Activated T-cell treated with anti-CD3 and anti-CD28 coated beads, Interleukin-2, amount 50 U/mL, for 72 hours (primary cell): ENCODE results near the gene VARS1. TPM values are rescaled to one million over a fixed set of nuclear protein-coding genes. Genes with fewer than 3 reads are reported as not detected.
"Not testable (repeated sequence)": the region's sequence is repeated elsewhere in the genome, so short reads cannot be mapped to it uniquely, and the experiment has no call there.

Source experiments
- ATAC-seq, 2 donors: fragments of 150-1000 bp; cut with Tn5 transposase; replicated peaks in 1 of 2; 2 replicates each; pipeline ENCODE4 v1.10.0; 2021; ENCODE audit warnings: moderate library complexity in 2 of 2, mild to moderate bottlenecking in 1 of 2
- DNase-seq, 2 donors: peaks; one replicate each; pipeline ENCODE4 v3.0.0; 2021 to 2022; ENCODE audit warnings: mixed read lengths in 1 of 2
- H3K27ac Mint-ChIP-seq: one replicate; pipeline ENCODE4 v1.8.0; 2022; ENCODE audit warnings: mild to moderate bottlenecking, moderate library complexity, mixed read lengths
- H3K27me3 Mint-ChIP-seq: one replicate; pipeline ENCODE4 v1.8.0; 2022; ENCODE audit warnings: low read depth, mixed read lengths
- H3K36me3 Mint-ChIP-seq, 2 donors: one replicate each; pipeline ENCODE4 v1.8.0; 2022; ENCODE audit warnings: mixed read lengths in 2 of 2, mild to moderate bottlenecking in 1 of 2; ENCODE audit not compliant: insufficient read depth in 2 of 2
- H3K4me1 Mint-ChIP-seq: one replicate; pipeline ENCODE4 v1.8.0; 2022; ENCODE audit warnings: low read depth, mixed read lengths
- H3K4me3 Mint-ChIP-seq, 2 donors: one replicate each; pipeline ENCODE4 v1.8.0; 2022; ENCODE audit warnings: mild to moderate bottlenecking in 2 of 2, mixed read lengths in 2 of 2, moderate library complexity in 2 of 2
- H3K9me3 Mint-ChIP-seq, 2 donors: one replicate each; pipeline ENCODE4 v1.8.0; 2022; ENCODE audit warnings: mixed read lengths in 2 of 2
- total RNA-seq, 2 donors: library from RNA; stranded (reverse); gene quantifications; one replicate each; pipeline ENCODE4 v1.2.3, GENCODE V29; 2022

Gene VARS1
- total RNA-seq, result 100 to 1,000 TPM in 1 of 2 donors, 10 to 100 TPM in 1; 91.3 to 101 TPM

DNA sequence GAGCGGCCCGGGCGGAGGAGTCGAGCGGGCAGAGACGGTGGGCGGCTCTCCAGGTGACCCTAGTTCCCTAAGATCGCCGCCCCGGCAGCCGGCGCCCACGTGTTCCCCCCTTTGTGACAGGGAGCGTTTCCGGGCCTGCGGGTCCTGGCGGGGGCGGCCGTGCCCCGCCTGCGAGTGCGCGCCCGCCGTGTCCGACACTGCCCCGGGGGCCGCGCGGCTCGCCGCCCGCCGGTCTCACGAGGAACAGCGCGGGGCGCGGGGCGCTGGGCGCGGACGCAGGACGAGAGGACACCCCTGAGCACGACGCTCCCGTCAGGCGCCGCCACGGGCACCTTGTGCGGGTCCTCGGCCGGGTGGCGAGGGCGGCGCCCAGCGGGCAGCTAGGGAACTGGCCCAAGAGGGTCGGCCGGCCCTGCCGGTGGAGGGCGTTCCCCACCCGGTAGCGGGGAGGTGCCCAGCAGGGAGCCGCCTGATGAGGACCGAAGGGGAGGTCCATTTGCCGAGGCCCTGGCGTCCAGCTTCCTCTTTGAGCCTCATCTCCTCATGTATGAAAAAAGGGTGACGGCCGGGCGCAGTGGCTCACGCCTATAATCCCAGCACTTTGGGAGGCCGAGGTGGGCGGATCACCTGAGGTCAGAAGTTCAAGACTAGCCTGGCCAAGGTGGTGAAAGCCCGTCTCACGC is at the start of gene VARS1:
Gene VARS1, minus strand, starts transcription at position 137 of the 683 bp plus-strand sequence. CDS start 535 bp downstream, outside the sequence.
- peak; percentile 94 to 95 for ATAC-seq
- DNase-seq, result peak; percentile 93 to 94
- Mint-ChIP-seq H3K36me3 (peaks cover 6 to 10% of the 10 kb centered on the region in 2 donors), H3K9me3 (no peaks in the 10 kb centered on the region), H3K4me1 (peaks cover 54% of the 10 kb centered on the region), H3K27me3 (no peaks in the 10 kb centered on the region), H3K27ac (peak within 1 kb of the TSS; percentile 96), H3K4me3 (peak within 1 kb of the TSS; percentile 93 to 98)

DNA sequence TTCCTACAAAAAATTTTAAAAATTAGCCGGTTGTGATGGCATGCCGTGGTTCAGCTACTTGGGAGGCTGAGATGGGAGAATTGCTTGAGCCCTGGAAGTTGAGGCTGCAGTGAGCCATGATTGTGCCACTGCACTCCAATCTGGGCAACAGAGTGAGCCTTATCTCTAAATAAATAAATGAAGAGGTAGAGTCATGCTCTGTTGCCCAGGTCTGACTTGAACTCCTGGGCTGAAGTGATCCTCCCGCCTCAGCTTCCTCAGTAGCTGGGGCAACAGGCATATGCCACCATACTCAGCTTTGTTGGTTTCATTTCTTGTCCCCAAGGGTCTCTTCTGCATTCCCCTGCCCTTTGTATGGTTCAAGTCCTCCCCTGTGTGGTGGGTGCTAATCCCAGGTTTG is 49.0 kb upstream of the VARS1 start:
- no peaks in the 10 kb centered on the region for H3K27me3 Mint-ChIP-seq
- ATAC-seq (no peak), DNase-seq (no peak)
- H3K27ac Mint-ChIP-seq, result no peak overlapping the region
- H3K36me3 Mint-ChIP-seq, result peaks cover 0 to 15% of the 10 kb centered on the region in 2 donors
- H3K4me1 Mint-ChIP-seq, result peaks cover 9% of the 10 kb centered on the region
- H3K9me3 Mint-ChIP-seq, result no peaks in the 10 kb centered on the region
- H3K4me3 Mint-ChIP-seq, result no peak overlapping the region

DNA sequence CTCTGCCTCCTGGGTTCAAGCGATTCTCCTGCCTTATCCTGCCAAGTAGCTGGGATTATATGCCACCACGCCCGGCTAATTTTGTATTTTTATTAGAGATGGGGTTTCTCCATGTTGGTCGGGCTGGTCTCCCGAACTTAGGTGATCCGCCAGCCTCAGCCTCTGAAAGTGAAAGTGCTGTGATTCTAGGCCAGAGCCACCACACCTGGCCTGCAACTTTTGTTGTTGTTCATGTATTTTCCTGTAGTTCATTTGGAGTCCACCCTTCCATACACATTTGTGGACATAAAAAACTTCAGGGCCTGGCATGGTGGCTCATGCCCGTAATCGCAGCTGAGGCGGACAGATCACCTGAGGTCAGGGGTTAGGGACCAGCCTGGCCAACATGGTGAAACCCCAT is 46.5 kb upstream of the VARS1 start:
- peaks cover 6 to 25% of the 10 kb centered on the region in 2 donors for H3K36me3 Mint-ChIP-seq
- H3K4me3 Mint-ChIP-seq, result no peak overlapping the region
- no peak overlapping the region for H3K27ac Mint-ChIP-seq

DNA sequence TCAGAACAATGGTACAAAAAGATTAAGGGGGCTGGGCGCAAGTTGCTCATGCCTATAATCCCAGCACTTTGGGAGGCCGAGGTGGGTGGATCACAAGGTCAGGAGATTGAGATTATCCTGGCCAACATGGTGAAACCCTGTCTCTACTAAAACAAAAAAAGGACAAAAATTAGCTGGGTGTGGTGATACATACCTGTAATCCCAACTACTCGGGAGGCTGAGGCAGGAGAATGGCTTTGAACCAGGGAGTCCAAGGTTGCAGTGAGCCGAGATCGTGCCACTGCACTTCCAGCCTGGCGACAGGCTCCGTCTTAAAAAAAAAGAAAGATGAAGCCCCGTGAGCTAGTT is 44.2 kb upstream of the VARS1 start:
- H3K9me3 Mint-ChIP-seq, H3K27me3 Mint-ChIP-seq, H3K4me3 Mint-ChIP-seq, ATAC-seq, DNase-seq: not testable (repeated sequence)
- H3K27ac Mint-ChIP-seq, result peak overlapping the region; percentile 88
- H3K36me3 Mint-ChIP-seq, result peaks cover 21 to 44% of the 10 kb centered on the region in 2 donors
- peaks cover 38% of the 10 kb centered on the region for H3K4me1 Mint-ChIP-seq

More for the DNA sequence above, 46.5 kb upstream of the VARS1 start:
- H3K9me3 Mint-ChIP-seq, result no peaks in the 10 kb centered on the region
- peaks cover 33% of the 10 kb centered on the region for H3K4me1 Mint-ChIP-seq
- DNase-seq, result no peak
- ATAC-seq, result no peak
- no peaks in the 10 kb centered on the region for H3K27me3 Mint-ChIP-seq

DNA sequence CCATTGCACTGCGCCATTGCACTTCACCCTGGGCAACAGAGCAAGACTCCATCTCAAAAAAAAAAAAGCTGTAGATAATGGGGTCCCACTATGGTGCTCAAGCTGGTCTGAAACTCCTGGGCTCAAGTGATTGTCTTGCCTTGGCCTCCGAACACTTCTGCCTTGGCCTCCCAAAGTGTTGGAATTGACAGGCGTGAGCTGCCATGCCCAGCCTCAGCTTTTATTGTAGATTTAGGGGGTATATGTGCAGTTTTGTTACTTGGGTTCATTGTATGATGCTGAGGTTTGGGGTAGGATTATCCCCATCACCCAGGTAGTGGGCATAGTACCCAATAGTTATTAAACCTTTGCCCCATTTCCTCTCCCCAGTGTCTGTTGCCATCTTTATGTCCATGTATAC is 43.4 kb upstream of the VARS1 start:
- peaks cover 43% of the 10 kb centered on the region for H3K4me1 Mint-ChIP-seq
- peak overlapping the region; percentile 37 to 86 for H3K4me3 Mint-ChIP-seq
- peak overlapping the region; percentile 88 for H3K27ac Mint-ChIP-seq
- H3K27me3 Mint-ChIP-seq, result no peaks in the 10 kb centered on the region
- no peak for ATAC-seq
- peaks cover 23 to 46% of the 10 kb centered on the region in 2 donors for H3K36me3 Mint-ChIP-seq
- no peaks in the 10 kb centered on the region for H3K9me3 Mint-ChIP-seq
- no peak for DNase-seq

DNA sequence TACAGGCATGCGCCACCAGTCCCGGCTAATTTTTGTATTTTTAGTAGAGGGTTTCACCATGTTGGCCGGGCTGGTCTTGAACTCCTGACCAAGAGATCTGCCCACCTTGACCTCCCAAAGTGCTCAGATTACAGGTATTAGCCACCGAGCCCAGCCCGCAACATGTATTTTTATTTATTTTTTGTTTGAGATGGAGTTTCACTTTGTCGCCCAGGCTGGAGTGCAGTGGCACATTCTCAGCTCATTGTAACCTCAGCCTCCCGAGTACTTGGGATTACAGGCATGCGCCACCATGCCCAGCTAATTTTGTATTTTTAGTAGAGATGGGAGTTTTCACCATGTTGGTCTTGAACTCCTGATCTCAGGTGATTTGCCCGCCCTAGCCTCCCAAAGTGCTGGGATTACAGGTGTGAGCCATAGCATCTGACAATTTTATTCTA is 42.6 kb upstream of the VARS1 start:
- Mint-ChIP-seq H3K4me1 (peaks cover 48% of the 10 kb centered on the region), H3K36me3 (peaks cover 23 to 46% of the 10 kb centered on the region in 2 donors), H3K4me3 (peak overlapping the region; percentile 86 to 97)
- not testable (repeated sequence) for DNase-seq, H3K9me3 Mint-ChIP-seq, H3K27ac Mint-ChIP-seq, ATAC-seq, H3K27me3 Mint-ChIP-seq

DNA sequence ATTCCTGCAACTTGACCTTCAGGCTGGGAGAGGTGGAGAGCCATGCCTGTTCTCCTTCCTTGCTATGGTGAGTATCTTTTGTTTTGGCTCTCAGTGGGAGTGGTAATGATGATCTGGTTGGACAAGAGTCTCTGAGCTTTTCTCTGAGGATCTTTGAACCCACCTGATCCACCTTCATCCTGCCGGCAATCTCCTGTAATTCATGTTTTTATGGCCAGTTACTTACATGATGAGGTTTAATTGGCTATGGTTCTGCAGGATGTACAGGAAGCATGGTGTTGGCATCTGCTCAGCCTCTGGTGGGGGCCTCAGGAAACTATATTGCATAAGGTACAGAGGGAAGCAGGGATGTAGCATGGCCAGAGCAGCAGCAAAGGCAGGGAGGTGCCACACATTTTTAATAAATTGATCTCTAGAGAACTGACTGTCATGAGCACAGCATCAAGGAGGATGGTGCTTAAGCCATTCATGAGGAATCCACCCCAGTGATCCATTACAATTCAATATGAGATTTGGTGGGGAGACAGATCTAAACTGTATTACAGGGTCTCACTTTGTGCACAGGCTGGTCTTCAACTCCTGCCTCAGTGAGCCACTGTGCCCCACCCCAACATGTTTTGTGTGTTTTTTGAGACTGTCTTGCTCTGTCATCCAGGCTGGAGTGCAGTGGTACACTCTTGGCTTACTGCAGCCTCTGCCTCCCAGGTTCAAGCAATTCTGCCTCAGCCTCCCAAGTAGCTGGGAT is 42.0 kb upstream of the VARS1 start:
- Mint-ChIP-seq H3K27ac (peak overlapping the region; percentile 97), H3K4me1 (peaks cover 54% of the 10 kb centered on the region), H3K9me3 (no peaks in the 10 kb centered on the region), H3K4me3 (peak overlapping the region; percentile 86 to 97), H3K27me3 (no peaks in the 10 kb centered on the region), H3K36me3 (peaks cover 23 to 46% of the 10 kb centered on the region in 2 donors)
- DNase-seq (no peak), ATAC-seq (no peak)

DNA sequence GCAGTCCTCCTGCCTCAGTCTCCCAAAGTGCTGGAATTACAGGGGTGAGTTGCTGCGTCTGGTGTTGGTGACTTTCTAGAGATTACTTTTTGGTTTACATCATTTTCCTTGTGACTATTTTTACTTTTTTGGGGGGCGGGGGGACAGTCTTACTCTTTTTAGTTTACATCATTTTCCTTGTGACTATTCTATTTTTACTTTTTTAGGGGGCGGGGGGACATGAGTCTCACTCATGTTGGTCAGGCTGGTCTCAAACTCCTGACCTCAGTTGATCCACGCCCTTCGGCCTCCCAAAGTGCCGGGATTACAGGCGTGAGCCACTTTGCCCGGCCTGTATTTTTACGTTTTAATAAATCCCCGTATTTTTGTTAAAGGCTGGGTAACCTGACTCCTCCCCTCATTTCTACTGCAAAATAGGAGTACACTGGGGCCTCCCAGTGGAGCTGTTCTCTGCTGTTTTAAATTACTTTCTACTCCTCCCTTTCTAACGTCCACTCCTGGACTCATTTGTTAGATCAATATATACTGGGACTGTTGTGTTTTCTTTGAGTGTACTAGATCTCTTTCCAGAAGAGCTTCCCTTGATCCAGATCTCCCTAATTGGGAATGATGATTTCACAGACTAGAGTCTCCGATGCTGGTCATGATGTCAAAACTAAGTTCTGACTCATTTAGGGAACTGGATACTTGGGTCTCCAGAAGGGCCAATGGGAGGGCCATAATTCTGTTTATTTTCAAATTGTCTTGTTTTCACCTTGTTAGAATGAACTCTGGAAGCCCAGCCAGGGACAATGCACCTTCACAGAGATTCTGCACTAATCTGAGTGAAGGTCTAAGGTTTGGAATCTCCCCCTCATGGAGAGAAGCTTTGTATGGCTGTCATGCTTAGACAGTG is 41.2 kb upstream of the VARS1 start:
- Mint-ChIP-seq H3K4me1 (peaks cover 54% of the 10 kb centered on the region), H3K27ac (peak overlapping the region; percentile 97), H3K9me3 (no peaks in the 10 kb centered on the region), H3K36me3 (peaks cover 23 to 46% of the 10 kb centered on the region in 2 donors), H3K4me3 (peak overlapping the region; percentile 86 to 97), H3K27me3 (no peaks in the 10 kb centered on the region)
- ATAC-seq (no peak), DNase-seq (no peak)

DNA sequence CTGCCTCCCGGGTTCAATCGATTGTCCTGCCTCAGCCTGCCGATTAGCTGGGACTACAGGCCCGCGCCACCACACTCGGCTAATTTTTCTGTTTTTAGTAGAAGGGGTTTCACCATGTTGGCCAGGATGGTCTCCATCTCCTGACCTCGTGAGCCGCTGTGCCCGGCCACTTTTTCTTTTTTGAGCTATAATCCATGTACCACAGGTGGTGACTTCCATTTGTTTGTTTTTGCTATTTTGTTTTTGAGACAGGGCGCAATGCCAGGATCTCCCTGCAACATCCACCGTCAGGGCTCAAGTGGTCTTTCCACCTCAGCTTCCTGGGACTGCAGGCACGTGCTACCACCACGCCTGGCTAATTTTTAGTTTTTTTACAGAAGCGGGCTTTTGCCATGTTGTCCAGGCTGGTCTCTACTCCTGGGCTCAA is 40.5 kb upstream of the VARS1 start:
- Mint-ChIP-seq H3K4me3 (peak overlapping the region; percentile 86 to 97), H3K4me1 (peaks cover 56% of the 10 kb centered on the region), H3K36me3 (peaks cover 23 to 44% of the 10 kb centered on the region in 2 donors), H3K27me3 (no peaks in the 10 kb centered on the region), H3K9me3 (no peaks in the 10 kb centered on the region), H3K27ac (peak overlapping the region; percentile 97)
- no peak for ATAC-seq
- DNase-seq, result no peak

DNA sequence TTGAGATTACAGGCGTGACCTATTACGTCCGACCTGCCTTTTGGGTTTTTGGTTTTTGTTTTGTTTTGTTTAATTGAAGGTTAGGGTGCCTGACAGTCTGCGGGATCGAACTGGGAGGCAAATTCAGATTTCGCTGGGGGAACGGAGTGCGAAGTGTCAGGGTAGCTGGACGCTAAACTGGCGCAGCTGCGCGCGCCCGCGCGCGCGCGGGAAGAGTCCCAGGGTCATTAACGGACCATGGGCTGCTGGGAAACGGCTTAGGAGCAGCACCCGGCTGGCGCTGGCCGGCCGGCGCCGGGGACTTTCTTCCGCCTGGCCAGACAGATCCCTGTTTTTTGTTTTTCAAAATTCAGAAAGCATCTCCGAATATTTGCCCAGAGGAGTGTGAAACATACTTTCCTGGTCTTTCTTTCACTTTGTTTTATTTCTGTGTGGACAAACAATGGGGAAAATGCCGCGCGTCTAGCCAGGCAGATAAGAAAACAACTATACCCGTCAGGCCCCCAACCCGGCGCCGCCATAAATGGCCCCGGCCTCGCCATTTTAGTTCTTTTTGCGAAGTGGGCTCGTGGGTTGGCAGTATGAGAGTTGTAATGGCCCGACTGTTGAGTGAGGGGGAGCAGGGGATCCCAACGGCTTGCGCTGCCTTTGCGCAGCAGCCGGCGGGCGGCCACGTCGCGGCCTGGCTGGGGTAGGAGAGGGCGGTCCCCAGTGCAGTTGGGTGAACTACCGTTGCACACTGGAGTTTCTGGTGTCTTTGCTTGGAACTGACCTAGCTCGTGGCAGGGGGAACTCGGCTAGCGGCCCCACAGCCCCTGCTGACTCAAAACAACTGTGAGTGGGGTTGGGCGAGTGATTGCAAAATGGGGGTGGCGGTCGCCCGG is 39.1 kb upstream of the VARS1 start:
- Mint-ChIP-seq H3K27ac (peak overlapping the region; percentile 97), H3K36me3 (peaks cover 25 to 36% of the 10 kb centered on the region in 2 donors), H3K4me1 (peaks cover 68% of the 10 kb centered on the region), H3K9me3 (no peaks in the 10 kb centered on the region), H3K27me3 (no peaks in the 10 kb centered on the region), H3K4me3 (peak overlapping the region; percentile 86 to 97)
- ATAC-seq (peak; percentile 65), DNase-seq (peak; percentile 80 to 83)

DNA sequence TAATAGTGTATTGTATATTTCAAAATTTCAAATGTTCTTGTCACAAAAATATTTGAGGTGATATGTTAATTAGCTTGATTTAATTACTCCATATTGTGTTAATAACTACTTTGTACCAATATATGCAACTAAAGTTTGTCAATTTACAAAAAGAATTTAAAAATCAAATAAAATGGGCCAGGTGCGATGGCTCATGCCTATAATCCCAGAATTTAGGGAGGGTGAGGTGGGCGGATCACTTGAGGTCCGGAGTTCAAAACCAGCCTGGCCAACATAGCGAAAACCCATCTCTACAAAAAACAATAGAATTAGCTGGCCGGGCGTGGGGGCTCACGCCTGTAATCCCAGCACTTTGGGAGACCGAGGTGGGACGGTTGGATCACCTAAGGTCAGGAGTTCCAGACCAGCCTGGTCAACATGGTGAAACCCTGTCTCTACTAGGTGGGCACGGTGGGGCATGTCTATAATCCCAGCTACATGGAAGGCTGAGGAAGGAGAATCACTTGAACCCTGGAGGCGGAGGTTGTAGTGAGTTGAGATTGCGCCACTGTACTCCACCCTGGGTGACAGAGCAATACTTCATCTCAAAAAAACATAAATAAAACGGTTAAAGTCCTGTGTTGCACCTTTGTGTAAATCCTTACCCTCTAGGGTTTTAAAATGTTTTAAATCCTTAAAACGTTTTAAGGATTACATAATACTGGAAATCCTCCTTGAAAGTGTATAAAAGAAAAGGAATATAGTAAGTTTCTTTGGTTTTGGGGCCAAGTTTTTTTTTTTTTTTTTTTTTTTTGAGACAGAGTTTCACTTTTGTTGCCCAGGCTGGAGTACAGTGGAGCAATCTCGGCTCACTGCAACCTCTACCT is 36.0 kb upstream of the VARS1 start:
- Mint-ChIP-seq H3K9me3 (no peaks in the 10 kb centered on the region), H3K36me3 (peaks cover 16 to 21% of the 10 kb centered on the region in 2 donors), H3K4me3 (peak overlapping the region; percentile 96), H3K27me3 (no peaks in the 10 kb centered on the region), H3K27ac (peak overlapping the region; percentile 97), H3K4me1 (peaks cover 46% of the 10 kb centered on the region)
- no peak for DNase-seq
- ATAC-seq, result no peak
